Amniotic epithelial cell (primary cell): ENCODE results near the gene SPATA2.
"Not testable (repeated sequence)": the region's sequence is repeated elsewhere in the genome, so short reads cannot be mapped to it uniquely, and the experiment has no call there.

Experiments used
- DNase-seq: peaks from one replicate; pipeline ENCODE4 v3.0.0-alpha.2; 2010; ENCODE audit warnings: low read depth

SPATA2 gene

DNA sequence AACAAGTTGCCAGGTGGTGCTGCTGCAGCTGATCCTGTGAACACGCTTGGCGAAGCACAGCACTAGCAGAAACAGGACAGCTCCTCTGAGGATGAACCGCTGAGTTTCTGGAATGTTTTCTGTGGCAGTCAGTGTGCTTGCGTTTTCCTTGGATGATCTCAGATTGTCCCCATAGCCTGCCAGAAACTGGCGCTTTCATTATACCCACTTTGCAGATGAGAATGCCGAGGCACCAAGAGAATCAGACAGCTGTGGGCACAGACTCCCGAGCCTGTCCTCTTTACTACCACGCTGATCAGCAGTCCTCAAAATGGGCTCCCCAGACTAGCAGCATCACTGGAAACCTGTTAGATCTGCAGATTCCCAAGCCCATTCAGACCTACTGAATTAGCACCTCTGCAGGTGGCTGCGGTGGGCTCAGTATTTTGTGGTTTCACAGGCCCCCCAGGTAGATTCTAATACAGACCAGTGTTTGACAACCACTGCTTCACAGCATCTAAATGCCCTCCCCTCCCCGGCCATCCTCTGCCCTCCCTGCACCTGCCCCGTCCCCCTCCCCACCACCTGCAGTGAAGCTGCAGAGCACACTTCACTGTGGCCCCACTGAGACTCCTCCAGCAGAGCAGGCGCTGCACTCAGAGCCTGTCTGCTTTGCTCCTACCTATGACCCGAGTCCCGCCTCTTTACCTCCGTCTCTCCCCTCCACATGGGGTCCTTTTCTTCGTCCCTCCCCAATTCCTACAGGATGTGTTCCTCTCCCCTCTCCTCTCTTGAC, 29.6 kb downstream of the SPATA2 start:
- no peak for DNase-seq

DNA sequence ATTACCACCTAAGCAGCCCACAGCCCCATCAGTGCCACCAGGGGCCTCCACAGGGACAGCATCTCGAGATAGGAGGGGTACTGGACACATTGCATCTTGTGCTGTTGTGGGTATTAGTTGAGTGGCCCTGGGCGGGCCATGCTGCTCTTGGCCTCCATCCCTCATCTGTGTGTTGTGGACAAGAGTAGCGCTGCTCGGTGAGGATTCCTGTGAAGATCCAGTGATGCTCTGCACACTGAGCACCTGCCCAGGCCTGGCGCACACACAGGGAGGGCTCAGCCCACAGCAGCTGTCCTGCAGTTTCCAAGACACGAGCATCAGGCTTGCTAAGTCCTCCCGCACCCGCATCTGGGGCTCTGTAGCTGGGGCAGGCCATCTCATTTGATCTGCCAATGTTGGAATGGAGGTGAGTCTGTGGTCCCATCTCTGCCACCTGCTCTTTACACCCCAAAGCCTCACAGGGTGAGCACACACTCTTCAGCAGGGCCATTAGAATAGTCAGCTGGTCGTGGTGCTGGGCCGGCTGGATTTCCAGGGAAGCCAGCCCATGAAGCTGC, 32.0 kb downstream of the SPATA2 start:
- no peak for DNase-seq

DNA sequence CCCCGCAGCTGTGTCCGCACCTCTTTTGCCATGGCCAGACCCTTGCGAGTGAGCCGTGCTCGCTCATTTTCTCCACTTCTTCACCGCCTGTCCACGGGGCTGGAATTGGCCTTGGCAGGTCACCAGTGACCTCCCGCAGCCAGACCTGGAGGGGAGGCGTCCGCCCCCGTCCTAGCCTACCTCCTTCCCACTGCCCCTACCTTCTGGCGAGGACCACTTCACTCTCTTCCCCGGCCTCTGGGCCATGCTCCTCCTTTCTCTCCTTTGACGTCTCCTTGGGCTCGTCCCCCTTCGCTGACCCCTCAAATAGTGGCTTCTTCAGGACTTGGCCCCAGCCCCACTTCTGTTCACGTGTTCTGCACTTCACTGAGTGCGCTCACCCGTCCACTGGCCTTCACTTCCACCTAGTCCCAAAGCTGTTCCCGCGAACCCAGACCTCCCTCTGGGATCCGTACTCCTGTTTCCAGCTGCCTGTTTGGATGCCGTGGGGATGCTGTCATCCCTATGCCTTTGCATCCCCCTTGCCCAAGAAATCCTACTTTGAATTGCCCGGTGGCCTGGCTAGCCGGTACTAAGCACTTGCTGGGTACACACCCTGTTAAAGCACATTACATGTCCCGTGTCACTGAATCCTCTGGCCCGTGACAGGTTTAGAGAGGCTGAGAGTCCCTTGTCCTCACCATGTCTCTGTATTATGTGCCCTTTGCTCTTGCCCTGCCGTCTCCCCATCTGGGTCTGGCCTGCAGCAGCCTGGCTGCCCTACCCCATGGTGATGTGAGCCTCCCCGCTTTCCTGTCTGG, 33.0 kb downstream of the SPATA2 start:
- no peak for DNase-seq

DNA sequence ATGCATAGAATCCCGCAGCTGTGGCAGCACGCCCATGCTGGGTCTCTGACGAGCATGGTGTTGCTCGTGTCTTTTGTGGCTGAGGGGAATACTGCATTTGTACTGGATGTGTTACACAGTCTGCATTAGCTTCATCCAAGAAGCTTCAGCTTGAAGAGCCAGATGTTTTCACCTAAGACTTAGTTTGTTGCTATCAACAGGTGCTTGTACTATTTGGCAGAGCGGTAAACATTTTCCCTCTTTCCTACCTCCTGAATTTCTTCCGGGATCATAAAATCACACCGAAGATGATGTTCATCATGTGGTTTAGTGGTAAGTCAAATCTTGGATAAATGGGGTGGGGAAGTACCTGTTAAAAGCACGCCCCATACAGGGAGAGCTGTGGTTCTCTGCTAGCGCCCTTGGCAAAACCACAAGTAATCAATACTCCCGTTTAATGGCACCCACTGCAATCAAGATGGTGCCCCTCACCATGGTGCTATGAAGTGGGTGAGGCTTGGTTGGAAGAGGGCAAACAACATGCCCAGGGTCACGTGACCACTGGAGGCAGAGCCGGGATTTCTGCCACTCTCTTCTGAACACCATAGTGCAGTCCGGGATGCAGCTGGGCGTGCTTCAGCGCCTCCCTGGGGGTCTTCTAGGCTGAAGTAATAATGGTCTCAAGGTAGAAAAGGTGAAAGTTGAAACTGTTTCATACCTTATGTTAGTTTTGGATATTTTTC, 34.4 kb downstream of the SPATA2 start:
- no peak for DNase-seq

DNA sequence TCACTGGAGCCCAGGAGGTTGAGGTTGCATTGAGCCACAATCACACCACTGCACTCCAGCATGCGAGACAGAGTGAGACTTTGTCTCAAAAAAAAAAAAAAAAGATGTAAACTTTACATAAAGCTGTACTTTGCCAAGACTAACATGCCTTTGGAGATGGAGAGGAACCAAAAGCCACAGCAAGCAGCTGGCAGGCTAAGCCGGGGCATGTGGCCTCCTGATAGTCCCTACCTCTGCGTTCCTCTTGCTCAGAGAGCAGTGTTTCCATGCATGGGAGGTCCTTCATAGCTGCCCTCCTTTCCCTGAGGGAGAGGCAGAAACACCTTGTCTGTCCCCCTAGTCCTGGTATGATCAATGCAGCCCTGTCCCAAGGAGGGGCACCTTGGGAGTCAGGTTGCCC, 35.2 kb downstream of the SPATA2 start:
- no peak for DNase-seq

DNA sequence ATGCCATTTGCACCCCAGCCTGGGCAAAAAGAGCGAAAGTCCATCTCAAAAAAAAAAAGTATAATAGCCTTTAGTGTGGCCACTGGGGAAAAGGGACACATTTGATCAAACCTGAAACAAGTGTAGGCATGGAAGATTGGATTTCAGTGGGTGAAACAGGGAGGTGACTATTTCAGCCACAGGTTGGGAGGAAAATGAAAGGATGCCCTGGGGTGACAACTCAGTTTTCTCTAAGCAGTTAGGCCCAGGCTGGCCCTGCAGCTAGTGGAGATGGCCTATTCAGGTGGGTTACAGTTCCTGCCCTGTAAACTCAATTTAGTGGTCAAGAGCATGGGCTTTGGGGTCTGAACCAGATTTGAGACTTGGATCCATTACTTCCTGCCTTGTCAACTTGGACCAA, 36.4 kb downstream of the SPATA2 start:
- no peak for DNase-seq

DNA sequence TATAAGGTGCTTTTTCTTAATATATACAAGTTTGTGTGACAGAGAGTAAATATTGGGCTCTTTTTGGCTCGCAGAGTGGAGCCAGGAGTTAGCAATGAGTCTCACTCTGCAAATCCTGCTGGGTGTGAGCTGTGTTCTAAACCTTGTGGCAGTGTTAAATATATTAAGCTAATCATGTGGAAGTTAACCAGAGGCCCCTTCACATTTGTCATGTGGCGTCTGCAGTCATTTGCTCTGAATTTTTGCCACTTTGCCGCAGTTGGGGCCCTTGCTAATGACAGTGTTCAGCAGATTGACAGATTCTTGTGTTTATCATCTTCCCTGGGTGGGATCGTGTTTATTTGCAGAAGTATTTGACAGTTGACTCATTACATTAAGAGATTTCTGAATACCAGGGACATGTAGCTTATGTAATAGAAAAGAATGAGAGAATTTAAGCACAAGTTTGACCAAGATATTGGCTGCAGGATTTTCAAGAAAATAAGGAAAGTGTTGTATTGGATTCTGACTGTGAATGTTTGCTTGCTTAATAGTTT, 37.9 kb downstream of the SPATA2 start:
- no peak for DNase-seq

DNA sequence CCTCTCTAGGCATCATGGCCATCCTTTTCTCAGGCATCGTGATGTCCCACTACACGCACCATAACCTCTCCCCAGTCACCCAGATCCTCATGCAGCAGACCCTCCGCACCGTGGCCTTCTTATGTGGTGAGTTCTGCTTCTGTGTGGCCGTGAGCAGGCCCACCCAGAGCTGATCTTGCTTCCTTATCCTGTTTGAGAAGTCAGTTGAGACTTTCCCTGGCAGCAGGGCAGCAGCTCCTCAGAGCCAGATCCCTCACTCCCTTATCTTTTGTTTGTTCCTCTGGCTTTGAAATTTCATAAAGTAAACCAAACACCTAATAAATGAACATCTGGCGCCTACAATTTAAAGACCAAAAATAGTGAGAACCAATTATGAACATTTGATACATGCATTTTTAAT, 40.6 kb downstream of the SPATA2 start:
- no peak for DNase-seq

DNA sequence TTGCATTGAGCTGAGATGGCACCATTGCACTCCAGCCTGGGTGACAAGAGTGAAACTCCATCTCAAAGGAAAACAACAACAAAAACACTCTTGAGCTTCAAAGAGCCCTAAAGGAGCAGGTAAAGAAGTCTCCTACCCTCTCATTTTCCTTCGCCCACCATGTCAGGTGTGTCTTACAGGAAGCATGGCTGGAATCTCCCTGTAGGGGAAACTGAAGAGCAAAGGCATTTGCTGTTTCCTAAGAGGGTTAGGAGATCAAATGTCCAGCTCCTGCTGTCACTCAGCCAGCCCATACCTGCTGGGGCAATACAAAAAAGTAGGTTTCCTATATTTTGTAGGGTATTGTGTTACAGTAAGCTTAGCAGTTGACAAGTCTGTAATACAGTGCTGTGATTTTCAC, 43.3 kb downstream of the SPATA2 start:
- no peak for DNase-seq

DNA sequence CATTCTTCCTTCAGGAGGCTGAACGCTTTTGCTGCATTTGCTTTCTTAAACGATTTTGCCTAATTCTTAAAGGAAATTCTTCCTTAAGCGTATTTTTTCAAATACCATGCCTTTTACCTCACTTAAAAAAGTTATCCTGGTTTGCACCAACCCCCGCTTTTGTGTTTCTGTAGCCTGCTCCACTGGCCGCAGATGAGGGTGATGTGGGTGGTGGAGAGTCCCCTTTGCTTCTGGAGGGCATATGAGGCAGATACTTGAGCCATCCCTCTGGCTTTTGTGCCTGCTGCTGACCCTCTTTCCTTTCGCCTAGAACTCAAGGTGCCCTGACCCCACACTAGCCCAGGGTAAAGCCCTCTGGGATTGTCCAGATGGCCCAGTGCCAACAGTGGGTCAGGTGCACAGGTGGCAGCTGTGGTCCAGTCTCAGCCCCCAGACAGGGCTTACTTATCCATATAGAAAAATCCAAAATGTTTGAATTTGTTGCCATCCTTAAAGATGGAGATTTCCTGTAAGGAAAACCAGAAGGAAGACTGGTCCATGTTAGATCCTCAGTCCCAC, 43.9 kb downstream of the SPATA2 start:
- DNase-seq: no peak

DNA sequence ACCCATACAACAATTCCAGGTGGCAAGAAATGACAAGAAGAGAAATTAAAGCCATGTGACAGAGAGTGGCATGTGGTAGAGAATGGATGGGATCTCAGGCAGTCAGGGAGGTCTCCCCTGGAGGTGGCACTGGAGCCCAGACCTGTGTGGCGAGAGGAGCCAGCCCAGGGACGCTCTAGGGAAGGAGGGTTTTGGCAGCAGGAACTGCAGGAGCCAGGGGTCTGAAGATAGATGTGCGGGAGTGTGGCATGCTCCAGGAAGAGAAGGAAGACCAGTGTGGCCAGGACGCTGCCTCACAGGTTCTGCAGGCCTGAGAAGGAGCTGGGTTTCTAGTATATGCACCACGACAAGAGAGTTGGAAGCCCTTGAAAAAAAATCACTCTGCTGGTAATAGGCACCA, 45.1 kb downstream of the SPATA2 start:
- DNase-seq: no peak

DNA sequence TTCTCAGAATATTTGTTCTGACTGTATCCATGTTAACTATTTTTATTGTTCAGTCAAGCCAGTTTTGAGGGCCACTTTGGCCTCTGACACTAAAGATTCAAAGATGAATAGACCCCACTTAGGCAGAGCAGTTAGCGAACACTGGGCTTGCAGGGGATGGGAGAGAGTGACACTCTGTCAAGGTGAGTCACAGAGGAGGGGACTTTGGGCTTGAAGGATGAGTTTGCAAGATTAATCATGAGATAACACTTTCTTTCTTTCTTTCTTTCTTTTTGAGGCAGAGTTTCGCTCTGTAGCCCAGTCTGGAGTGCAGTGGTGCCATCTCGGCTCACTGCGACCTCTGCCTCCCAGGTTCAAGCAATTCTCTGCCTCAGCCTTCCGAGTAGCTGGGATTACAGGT, 46.4 kb downstream of the SPATA2 start:
- no peak for DNase-seq

DNA sequence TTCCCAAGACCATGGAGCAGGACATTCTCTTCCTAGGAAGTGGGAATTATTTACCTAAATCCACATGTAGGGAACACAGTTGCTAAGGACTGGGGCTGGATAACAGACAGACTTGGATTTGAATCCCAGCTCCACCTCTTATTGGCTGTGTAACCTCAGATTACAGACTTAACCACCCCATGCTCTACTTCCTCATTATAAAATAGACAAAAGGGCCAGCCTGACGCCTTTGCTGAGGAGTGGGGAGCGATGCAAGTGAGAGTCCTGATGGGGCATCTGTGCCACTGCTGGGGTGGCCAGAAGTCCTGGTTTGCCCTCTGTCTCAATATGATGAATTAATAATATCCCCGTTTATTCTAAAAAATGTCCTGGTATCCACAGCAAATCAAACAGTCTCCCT, 46.8 kb downstream of the SPATA2 start:
- no peak for DNase-seq

DNA sequence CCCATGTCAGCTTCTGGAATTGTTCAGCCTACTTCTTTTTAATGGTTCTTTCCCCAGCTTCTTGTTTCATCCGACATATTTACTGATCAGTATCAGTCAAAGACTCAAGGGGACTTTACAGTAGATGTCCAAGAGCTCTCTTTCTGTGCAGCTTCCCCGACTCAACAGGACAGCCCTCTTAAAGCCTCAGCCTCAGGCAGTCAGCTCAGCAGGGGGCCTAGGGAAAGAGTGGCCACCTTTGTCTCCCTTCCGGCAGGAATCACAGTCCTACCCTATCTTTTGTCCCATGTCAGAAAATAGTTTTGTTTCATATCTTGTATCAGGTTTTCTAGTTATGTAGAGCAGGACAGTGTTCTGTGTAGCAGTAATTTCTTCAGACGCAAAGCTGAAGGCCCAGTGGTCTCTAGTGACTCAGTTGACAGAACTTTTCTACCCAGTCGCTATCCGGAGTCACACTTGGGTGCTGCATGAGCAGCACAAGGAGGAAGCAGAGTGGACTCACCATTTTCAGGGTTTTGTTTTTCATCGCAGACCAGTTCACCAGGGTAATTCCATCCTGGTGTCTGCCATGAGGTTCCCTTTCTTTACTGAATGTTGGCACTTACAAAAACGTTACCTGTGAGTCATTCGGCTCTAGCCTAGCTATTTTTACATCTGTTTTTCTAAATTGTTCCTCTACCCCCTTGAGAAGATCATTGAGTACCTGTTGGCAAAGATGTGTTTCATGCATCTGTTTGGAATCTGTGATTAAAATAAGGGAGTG, 47.7 kb downstream of the SPATA2 start:
- DNase-seq: no peak

DNA sequence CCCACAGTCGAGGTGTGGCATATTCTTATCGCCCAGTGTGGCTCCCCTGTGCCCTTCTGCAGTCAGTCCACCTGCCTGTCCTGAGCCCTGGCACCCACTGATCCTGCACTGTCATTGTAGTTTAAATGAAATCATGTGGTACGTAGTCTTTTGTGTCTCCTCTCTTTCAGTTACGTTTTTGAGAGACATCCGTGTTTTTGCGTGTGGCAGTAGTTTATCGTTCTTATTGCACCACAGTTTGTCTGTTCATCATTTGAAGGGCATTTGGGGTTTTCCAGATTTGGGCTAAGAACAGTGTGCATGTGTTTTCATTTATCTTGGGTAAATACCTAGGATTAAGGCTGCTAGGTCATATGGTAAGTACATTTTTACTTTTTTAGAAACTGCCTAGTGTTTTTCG, 49.3 kb downstream of the SPATA2 start:
- DNase-seq: peak; percentile 93

DNA sequence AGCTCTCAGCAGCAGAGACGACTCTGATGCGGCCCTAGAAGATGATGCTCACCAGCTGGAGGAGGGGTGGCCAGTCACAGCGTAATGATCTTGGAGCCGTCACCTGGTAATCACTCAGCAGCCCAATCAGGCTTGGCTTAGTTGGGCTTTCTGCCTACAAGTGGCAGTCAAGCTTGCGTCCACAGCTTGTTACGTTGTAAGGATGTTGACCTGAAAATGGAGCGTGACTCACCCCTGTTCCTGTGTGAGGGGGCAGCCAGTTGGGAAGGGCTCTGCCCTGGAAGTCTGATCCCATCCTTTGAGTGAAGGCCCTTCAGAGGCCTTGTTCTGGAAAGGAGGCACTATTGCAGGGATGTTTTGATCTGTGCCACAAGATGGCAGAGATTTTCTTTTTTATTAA, 49.8 kb downstream of the SPATA2 start:
- DNase-seq: peak; percentile 90

DNA sequence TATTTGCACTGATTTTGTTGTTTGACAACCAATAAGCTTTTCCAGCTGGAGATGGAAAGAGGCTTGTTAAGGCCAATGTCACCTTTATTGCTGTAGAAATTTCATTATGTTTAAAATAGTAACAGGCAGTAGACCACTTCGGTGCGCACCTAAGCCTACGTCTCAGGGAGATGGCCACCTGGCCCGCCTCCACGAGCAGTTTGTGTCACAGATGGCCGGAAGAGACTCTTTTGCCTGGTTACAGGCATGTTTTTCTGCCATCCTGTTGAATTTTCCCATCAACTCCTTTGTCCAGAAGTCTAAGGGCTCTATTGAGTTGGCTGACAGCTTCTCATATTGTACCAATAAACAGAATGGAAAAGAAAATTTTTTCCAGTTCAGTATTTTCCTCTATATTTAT, 51.7 kb downstream of the SPATA2 start:
- no peak for DNase-seq

DNA sequence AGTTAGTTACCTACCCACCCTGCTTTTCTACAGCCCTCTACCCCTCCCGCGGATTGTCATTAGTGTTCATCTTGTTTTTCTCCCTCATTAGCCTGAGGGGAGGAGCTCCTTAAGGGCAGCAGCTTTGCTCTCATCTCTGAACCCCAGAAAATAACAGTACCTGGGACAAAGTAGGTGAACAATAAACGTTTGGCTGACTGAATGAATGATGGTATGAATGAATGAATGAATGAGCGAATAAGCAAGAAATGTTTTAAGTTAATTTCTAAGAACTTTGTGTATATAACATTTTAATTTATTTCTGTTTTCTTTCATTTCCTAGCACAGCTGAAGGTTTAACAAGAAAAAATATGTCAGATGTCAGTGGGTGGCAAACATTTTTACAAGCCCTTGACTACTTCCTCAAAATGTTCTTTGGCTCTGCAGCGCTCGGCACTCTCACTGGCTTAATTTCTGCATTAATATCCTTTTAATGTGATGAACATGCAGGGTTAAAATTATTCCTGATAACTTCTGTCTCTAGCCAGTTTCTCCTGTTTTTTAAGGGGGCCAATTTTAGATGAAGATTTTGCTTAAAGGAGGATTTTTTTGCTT, 52.6 kb downstream of the SPATA2 start:
- DNase-seq: no peak

DNA sequence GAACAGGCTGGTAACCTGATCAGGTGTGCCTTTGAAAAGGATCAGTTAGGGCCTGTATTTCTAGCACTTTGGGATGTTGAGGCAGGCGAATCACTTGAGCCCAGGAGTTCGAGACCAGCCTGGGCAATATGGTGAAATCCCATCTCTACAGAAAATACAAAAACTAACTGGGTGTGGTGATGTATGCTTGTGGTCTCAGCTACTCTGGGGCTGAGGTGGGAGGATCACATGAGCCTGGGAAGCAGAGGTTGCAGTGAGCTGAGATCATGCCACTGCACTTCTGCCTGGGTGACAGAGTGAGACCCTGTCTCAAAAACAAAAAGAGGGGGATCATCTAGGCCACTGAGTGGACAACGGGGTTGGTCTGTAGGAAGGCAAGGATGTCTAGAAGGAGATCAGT, 54.1 kb downstream of the SPATA2 start:
- not testable (repeated sequence) for DNase-seq

DNA sequence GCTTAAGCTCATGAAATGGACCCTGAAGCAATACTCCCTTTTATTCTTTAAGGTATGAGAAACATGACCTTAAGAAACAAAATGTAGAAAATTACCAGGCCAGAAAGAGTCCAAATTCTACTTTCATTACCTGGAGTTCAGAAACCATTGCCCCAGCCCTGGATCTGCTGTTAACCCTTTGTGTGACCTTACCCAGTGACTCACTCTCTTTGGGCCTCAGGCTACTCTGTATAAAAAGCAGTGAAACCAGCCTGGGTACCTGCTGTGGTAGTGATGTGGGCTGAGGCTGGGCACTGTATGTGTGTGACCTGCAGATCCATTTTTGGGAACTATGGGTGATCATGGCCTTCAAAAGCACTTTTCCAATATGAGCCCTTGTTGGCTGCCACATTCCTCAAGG, 55.5 kb downstream of the SPATA2 start:
- no peak for DNase-seq

DNA sequence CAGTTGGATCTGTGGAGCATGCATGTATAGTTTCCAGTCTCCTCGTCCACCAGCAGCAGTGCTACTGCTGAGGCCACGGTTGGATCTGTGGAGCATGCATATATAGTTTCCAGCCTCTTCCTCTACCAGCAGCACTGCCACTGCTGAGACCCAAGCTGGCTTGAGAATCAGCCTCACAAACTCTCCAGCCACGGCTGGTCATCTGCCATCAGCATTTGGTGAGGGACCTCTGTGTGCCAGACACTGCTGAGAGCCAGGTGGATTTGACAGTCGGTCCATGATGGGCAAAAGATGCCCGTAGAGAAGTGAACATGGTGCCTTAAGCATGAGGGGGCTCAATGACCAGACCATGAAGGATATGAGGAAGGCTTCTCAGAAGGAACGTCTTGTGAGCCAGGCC, 56.3 kb downstream of the SPATA2 start:
- no peak for DNase-seq
